HL-60 (cell line): ENCODE data around the gene GATD1.
A peak's percentile ranks its signal among the peaks of the same experiment; 100 is the strongest.

Experiments
- DNase-seq, 2 experiments: peaks; one replicate each; pipeline ENCODE4 v3.0.0-alpha.2; 2010 to 2020; ENCODE audit warnings: low read depth in 1 of 2, low spot score in 1 of 2
- H3K27ac ChIP-seq: fragments of 250-450 bp; sonication (Bioruptor Pico); replicated peaks from 2 replicates; pipeline ENCODE4 v1.5.1; 2020; ENCODE audit warnings: mild to moderate bottlenecking, moderate library complexity
- H3K27me3 ChIP-seq: fragments of 250-450 bp; sonication (Bioruptor Pico); 2 replicates; pipeline ENCODE4 v1.5.1; 2021; ENCODE audit warnings: mild to moderate bottlenecking, moderate library complexity; ENCODE audit not compliant: insufficient read depth, poor library complexity, severe bottlenecking
- H3K4me3 ChIP-seq: replicated peaks from 2 replicates; pipeline ENCODE4 v1.5.1; 2011; ENCODE audit warnings: mild to moderate bottlenecking, control low read depth, low read length; ENCODE audit not compliant: insufficient read depth
- GABPA ChIP-seq: IDR thresholded peaks from 2 replicates; pipeline ENCODE4 v1.6.1; 2012; ENCODE audit warnings: low read depth
- POLR2AphosphoS5 ChIP-seq: IDR thresholded peaks from 2 replicates; pipeline ENCODE4 v1.6.1; 2012; ENCODE audit warnings: low read depth
- REST ChIP-seq: IDR thresholded peaks from 2 replicates; pipeline ENCODE4 v1.6.1; 2012; ENCODE audit warnings: low read depth; ENCODE audit not compliant: insufficient replicate concordance
- SPI1 ChIP-seq: IDR thresholded peaks from 2 replicates; pipeline ENCODE4 v1.6.1; 2012; ENCODE audit warnings: low read depth, mild to moderate bottlenecking, borderline replicate concordance
- TF ChIP-seq, protein P1 (sequence below): IDR thresholded peaks from one replicate; pipeline ENCODE4 v1.5.1; 2011; ENCODE audit warnings: low read length, control low read depth, inconsistent platforms; ENCODE audit not compliant: insufficient read depth

Gene GATD1

GRCh38 chr11:825366-826226, 48.3 kb upstream of the GATD1 start:
- DNase-seq, result no peak
- no peak overlapping the region for H3K4me3 ChIP-seq
- no peak overlapping the region; the same call in 1 of the 2 replicates for H3K27ac ChIP-seq
- TF ChIP-seq SPI1, result peak; percentile 9; the same call in 1 of the 2 replicates
- TF ChIP-seq POLR2AphosphoS5, result no peak
- peaks cover 6% of the 10 kb centered on the region for H3K27me3 ChIP-seq

GRCh38 chr11:824942-825341, 47.7 kb upstream of the GATD1 start:
- no peak for TF ChIP-seq REST
- TF ChIP-seq GABPA, result no peak
- no peak for TF ChIP-seq SPI1
- TF ChIP-seq, protein P1, sequence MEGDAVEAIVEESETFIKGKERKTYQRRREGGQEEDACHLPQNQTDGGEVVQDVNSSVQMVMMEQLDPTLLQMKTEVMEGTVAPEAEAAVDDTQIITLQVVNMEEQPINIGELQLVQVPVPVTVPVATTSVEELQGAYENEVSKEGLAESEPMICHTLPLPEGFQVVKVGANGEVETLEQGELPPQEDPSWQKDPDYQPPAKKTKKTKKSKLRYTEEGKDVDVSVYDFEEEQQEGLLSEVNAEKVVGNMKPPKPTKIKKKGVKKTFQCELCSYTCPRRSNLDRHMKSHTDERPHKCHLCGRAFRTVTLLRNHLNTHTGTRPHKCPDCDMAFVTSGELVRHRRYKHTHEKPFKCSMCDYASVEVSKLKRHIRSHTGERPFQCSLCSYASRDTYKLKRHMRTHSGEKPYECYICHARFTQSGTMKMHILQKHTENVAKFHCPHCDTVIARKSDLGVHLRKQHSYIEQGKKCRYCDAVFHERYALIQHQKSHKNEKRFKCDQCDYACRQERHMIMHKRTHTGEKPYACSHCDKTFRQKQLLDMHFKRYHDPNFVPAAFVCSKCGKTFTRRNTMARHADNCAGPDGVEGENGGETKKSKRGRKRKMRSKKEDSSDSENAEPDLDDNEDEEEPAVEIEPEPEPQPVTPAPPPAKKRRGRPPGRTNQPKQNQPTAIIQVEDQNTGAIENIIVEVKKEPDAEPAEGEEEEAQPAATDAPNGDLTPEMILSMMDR, result no peak
- TF ChIP-seq POLR2AphosphoS5, result no peak
- Histone ChIP-seq H3K4me3 (no peak overlapping the region), H3K27me3 (no peaks in the 10 kb centered on the region), H3K27ac (no peak overlapping the region)
- DNase-seq, result no peak

GRCh38 chr11:824292-824880, 47.1 kb upstream of the GATD1 start:
- Histone ChIP-seq H3K27me3 (no peaks in the 10 kb centered on the region), H3K27ac (no peak overlapping the region), H3K4me3 (no peak overlapping the region)
- TF ChIP-seq POLR2AphosphoS5 (no peak), REST (no peak), SPI1 (no peak), GABPA (no peak)
- TF ChIP-seq, protein P1, result no peak
- no peak for DNase-seq

- Histone ChIP-seq H3K4me3 (no peak overlapping the region), H3K27ac (no peak overlapping the region), H3K27me3 (no peaks in the 10 kb centered on the region)
- DNase-seq, result no peak
- TF ChIP-seq POLR2AphosphoS5 (no peak), REST (no peak), SPI1 (no peak), GABPA (no peak)
- TF ChIP-seq, protein P1, result no peak
These were observed 46.4 kb upstream of the GATD1 start for GRCh38 chr11:823441-824291.
